ENCODE results near the gene AKR1D1.
A peak's percentile ranks its signal among the peaks of the same experiment; 100 is the strongest.
"Not testable (repeated sequence)": the region's sequence is repeated elsewhere in the genome, so short reads cannot be mapped to it uniquely, and the experiment has no call there.

AKR1D1 gene

GRCh38 chr7:138079137-138079536 lies 2.9 kb downstream of the AKR1D1 start:
- no peak for DNase-seq (ENCODE audit: low read depth in 1 of 2, low spot score in 1 of 2)
- in situ Hi-C loops (cut with HindIII; ENCODE audit: low pct_unique_long_range_greater_than_20kb, low sequenced_read_pairs) = no loop called here
- no peak for TF ChIP-seq JUND (IDR thresholded peaks at IDR 0.05; ENCODE audit: low read depth)

GRCh38 chr7:138081868-138082267 lies 5.6 kb downstream of the AKR1D1 start:
- TF ChIP-seq JUND (IDR thresholded peaks at IDR 0.05; ENCODE audit: low read depth) = no peak
- in situ Hi-C loops (cut with HindIII; ENCODE audit: low pct_unique_long_range_greater_than_20kb, low sequenced_read_pairs) = no loop called here

GRCh38 chr7:138083859-138084258 lies 7.6 kb downstream of the AKR1D1 start:
- in situ Hi-C loops (cut with HindIII; ENCODE audit: low pct_unique_long_range_greater_than_20kb, low sequenced_read_pairs) = no loop called here
- TF ChIP-seq JUND (IDR thresholded peaks at IDR 0.05; ENCODE audit: low read depth) = no peak
- DNase-seq (ENCODE audit: low read depth in 1 of 2, low spot score in 1 of 2) = no peak

More at GRCh38 chr7:138081868-138082267, 5.6 kb downstream of the AKR1D1 start:
- DNase-seq (ENCODE audit: low read depth in 1 of 2, low spot score in 1 of 2) = no peak

GRCh38 chr7:138086563-138087270 lies 10.5 kb downstream of the AKR1D1 start:
- TF ChIP-seq JUND (IDR thresholded peaks at IDR 0.05; ENCODE audit: low read depth) = no peak
- DNase-seq (ENCODE audit: low read depth in 1 of 2, low spot score in 1 of 2) = no peak
- in situ Hi-C loops (cut with HindIII; ENCODE audit: low pct_unique_long_range_greater_than_20kb, low sequenced_read_pairs) = no loop called here

- in situ Hi-C loops (cut with HindIII; ENCODE audit: low pct_unique_long_range_greater_than_20kb, low sequenced_read_pairs) = no loop called here
- TF ChIP-seq JUND (IDR thresholded peaks at IDR 0.05; ENCODE audit: low read depth) = no peak
- DNase-seq (ENCODE audit: low read depth in 1 of 2, low spot score in 1 of 2) = peak in 1 of 2 experiments; percentile 38
Observed at GRCh38 chr7:138089080-138089901, 13.0 kb downstream of the AKR1D1 start.

- DNase-seq (ENCODE audit: low read depth in 1 of 2, low spot score in 1 of 2) = no peak
- TF ChIP-seq JUND (IDR thresholded peaks at IDR 0.05; ENCODE audit: low read depth) = no peak
- in situ Hi-C loops (cut with HindIII; ENCODE audit: low pct_unique_long_range_greater_than_20kb, low sequenced_read_pairs) = no loop called here
Observed at GRCh38 chr7:138091032-138091431, 14.8 kb downstream of the AKR1D1 start.

GRCh38 chr7:138091840-138092239 lies 15.6 kb downstream of the AKR1D1 start:
- DNase-seq (ENCODE audit: low read depth in 1 of 2, low spot score in 1 of 2); in situ Hi-C loops (cut with HindIII; ENCODE audit: low pct_unique_long_range_greater_than_20kb, low sequenced_read_pairs): not testable (repeated sequence)

GRCh38 chr7:138092486-138093028 lies 16.3 kb downstream of the AKR1D1 start:
- in situ Hi-C loops (cut with HindIII; ENCODE audit: low pct_unique_long_range_greater_than_20kb, low sequenced_read_pairs) = no loop called here
- DNase-seq (ENCODE audit: low read depth in 1 of 2, low spot score in 1 of 2) = peak in 1 of 2 experiments; percentile 35
- TF ChIP-seq JUND (IDR thresholded peaks at IDR 0.05; ENCODE audit: low read depth) = no peak

GRCh38 chr7:138095972-138096935 lies 20.0 kb downstream of the AKR1D1 start:
- in situ Hi-C loops (cut with HindIII; ENCODE audit: low pct_unique_long_range_greater_than_20kb, low sequenced_read_pairs) = no loop called here
- TF ChIP-seq JUND (IDR thresholded peaks at IDR 0.05; ENCODE audit: low read depth) = no peak
- DNase-seq (ENCODE audit: low read depth in 1 of 2, low spot score in 1 of 2) = no peak

- no peak for TF ChIP-seq JUND (IDR thresholded peaks at IDR 0.05; ENCODE audit: low read depth)
- in situ Hi-C loops (cut with HindIII; ENCODE audit: low pct_unique_long_range_greater_than_20kb, low sequenced_read_pairs) = no loop called here
- peak in 1 of 2 experiments; percentile 75 for DNase-seq (ENCODE audit: low read depth in 1 of 2, low spot score in 1 of 2)
Observed at GRCh38 chr7:138097064-138097741, 20.9 kb downstream of the AKR1D1 start.

- no peak for TF ChIP-seq JUND (IDR thresholded peaks at IDR 0.05; ENCODE audit: low read depth)
- in situ Hi-C loops (cut with HindIII; ENCODE audit: low pct_unique_long_range_greater_than_20kb, low sequenced_read_pairs) = no loop called here
- no peak for DNase-seq (ENCODE audit: low read depth in 1 of 2, low spot score in 1 of 2)
Observed at GRCh38 chr7:138099813-138100212, 23.6 kb downstream of the AKR1D1 start.

All from T47D (cell line).